Bone marrow (tissue), 2 donors: ENCODE data around the gene ZNF408.
"Not testable (repeated sequence)": the region's sequence is repeated elsewhere in the genome, so short reads cannot be mapped to it uniquely, and the experiment has no call there.

ENCODE experiments used
- DNase-seq, 2 donors: peaks; one replicate each; lab custom pipeline; 2025; lab: John Stamatoyannopoulos, UW

Gene ZNF408

DNA sequence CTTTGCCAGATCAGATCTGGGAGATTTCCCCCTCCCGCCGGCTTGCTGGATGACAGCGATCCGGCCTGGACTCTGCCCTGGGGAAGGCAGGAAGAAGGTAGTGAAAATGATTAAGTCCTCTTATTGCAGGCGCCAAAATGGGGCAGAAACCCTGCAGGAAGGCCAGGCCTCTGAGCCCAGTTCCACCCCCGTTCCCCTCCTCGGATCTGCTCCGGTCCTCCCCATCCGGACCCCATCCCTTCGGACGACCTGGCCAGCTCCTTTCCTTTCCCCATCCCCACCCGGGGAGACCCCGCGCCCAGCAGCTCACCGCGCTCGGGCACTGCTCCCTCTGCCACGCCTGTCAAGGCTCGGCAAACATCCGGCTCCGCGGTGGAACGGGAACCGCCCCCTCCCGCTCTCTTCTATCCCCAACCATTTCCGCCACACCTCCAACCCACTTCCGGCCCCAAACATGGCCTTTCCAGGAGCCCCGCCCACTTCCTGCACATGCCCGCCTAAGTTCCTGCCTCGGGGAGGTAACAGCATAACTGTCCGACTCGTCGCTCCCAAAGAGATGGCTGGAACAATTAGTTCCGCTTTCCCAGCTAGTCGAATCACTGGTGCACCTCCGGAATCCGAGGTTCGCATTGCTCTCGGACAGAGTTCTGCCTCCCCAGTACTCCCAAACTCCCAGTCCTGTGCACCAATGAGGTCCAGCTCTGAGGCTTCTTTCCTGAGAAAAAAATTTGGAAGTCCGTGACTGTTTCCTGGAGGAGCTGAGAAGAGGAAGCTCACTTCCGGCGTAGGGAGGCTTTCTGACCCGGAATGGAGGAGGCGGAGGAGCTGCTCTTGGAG is at the start of gene ZNF408, which contains the start of gene ARHGAP1:
ZNF408 (plus strand) TSS at position 791 of the 837 bp plus-strand sequence; CDS start at position 808, 17 bp downstream.
ARHGAP1 (minus strand) TSS at position 379 of the 837 bp plus-strand sequence. CDS start 4,512 bp downstream, outside the sequence.
- peak; percentile 93 to 99 for DNase-seq

DNA sequence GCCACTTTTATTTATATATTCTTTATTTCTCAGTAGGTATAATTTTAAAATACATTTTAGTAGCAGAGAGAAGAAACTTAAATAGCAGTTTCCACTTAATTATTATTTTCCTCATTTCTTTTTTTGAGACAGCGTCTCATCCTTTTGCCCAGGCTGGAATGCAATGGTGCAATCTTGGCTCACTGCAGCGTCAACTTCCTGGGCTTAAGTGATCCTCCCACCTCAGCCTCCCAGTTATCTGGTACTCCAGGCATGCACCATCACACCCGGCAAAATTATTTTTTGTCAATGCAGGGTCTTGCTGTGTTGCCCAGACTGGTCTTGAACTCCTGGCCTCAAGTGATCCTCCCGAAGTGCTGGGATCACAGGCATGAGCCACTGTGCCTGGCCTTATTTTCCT is 45.2 kb upstream of the ZNF408 start:
- DNase-seq, result no peak

- no peak for DNase-seq
These were observed 43.6 kb upstream of the ZNF408 start for GRCh38 chr11:46657186-46657585.

DNA sequence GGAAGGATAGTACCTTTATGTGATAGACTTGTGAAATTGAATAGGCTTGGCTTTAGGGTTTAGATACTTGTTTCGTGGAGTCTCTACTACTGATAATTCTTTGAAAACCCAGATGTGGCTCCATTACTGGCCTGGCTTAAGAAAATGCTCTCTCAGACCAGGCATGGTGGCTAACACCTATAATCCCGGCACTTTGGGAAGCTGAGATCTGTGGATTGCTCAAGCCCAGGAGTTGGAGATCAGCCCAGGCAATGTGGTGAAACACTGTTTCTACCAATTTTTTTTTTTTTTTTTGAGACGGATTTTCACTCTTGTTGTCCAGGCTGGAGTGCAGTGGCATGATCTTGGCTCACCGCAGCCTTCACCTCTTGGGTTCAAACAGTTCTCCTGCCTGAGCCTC is 42.6 kb upstream of the ZNF408 start:
- no peak for DNase-seq

DNA sequence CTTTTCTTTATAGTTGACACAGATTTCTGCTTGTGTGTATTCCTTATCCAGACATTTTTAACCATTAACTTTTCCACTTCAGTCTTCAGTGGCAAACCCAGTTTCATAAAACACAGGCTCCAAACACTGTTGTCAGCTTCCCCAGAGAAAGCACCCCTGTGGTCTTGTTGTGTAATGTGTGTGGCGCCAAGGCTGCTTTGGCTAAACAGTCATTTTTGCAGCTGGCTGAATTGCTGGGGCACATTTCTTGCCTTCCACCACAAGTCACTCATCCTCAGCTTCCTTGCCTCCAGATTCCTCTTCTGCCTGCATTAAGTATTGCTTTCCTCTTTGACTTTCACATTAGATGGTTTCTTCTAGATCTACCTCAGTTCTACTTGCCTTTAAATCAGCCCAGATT is 40.9 kb upstream of the ZNF408 start:
- peak in 1 of 2 donors; percentile 38 for DNase-seq

DNA sequence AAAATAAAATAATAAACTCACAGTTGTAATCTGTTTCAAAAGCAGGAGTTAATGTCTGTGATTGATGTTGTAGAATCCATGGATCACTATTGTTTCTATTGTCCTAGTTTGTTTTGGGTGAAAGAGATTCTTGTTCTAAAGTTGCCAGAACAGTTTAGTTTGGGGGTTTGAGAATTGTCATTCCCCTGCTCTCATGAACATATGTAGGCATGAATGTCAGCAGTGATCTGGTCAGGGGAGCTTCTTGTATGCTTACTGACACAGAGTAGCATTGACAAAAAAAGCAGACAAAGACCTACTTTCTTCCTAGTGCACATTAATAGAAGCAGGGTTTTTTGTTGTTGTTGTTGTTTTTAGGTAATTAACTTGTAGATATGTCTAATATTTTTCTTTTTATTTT is 39.0 kb upstream of the ZNF408 start:
- DNase-seq, result no peak

DNA sequence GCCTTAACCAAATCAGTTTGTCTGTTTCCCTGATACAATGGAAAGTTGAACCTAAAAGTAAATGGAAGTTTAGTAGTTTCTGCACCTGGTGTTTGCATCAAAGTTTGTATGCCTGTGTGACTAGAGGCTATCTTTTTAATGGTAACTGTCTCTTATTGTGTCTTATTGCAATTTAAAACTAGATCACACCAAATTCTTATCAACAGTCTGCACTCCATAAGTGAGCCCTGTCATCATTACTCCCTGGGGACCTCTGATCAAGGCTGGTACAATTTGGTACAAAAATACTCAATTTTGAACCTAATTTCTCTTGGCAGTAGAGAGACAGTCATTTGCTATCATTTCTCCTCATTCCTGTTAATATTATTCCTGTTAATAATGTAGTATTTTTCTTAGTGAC is 38.5 kb upstream of the ZNF408 start:
- DNase-seq, result no peak

- no peak for DNase-seq
These were observed 37.4 kb upstream of the ZNF408 start for GRCh38 chr11:46663277-46663940.

DNA sequence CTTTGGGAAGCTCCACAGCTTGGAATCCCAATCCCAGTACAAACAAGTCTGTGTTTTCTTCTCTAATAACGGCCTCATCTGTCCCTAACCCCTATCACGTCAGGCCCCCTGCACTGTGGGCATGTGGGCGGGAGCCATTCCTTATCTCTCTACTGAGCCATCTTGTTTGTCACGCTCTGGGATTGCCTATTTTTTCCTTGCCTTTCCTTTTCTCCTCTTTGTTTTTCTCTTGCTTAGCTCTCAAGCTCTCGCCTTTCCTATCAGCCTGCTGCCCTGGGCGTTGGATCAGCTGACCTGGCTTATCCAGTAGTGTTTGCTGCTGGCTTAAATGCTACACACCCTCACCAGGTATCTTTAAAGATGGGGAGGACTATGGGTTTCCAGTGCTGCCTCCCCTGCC is 36.2 kb upstream of the ZNF408 start:
- no peak for DNase-seq

- no peak for DNase-seq
These were observed 35.5 kb upstream of the ZNF408 start for GRCh38 chr11:46665356-46665755.

DNA sequence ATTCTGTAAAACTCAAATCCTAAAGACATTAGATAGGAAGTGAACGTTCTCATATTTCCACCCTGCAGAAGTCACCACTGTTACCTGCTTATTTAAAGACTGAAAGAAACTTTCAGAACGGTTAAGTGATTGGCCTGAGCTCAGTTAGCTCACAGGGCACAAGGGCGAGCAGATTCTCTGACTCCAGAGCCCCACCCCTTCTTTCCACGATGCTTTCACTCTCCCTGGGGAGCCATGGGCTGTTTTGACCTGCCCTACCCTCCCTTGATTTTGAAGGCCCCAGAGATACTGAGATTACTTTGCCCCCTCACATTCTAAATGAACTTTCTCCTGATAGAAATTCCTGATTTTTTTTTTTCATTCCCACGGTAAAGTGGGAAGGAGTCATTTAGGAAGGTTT is 34.3 kb upstream of the ZNF408 start:
- no peak for DNase-seq

GRCh38 chr11:46667043-46667481 is 33.8 kb upstream of the ZNF408 start:
- DNase-seq, result no peak

DNA sequence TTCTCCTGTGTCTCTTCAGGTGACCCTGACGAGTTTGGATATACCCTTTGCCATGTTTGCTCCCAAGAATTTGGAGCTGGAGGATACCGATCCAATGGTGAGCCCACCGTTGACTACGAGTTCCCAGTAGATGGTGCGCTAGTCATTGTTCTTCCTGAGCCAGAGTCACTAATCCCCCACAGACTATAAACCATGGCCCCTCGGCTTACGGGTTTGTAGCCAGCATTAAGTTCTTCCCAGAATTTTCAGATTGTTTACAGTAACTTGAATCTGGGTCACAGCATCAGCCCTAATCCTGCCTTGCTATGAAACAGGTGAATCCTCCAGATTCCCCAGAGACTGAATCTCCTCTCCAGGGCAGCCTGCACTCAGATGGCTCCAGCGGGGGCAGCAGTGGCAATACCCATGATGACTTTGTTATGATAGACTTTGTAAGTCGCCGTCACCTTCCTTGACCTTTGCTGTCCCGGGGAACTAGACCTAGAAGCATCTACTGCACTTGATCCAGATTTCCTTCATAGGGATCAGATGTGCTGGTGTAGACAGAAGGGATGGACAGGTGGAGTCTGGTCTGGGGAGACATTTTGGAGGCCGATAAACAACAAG is 32.2 kb upstream of the ZNF408 start:
- DNase-seq, result no peak

DNA sequence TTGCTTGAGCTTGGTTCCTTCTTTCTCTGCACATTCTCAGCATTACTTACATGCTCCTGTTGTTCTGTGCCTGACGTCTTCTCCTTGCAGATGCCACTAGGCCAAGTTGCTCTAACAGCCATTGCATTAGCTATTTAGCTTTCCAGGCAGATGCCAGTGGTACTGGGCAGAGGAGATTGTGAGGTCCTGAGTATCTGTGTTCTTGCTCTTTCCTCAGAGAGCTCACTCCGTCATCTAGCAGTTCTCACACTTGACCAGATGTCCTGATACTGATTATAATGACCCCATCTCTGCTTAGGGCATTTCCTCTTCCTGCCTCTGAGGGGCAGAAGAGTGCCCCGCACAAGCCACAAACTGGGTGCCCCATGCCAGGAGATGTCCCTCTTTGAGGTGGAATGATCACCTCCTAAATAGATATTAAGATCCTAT is 31.1 kb upstream of the ZNF408 start:
- no peak for DNase-seq

- not testable (repeated sequence) for DNase-seq
These were observed 30.3 kb upstream of the ZNF408 start for GRCh38 chr11:46670521-46670920.

DNA sequence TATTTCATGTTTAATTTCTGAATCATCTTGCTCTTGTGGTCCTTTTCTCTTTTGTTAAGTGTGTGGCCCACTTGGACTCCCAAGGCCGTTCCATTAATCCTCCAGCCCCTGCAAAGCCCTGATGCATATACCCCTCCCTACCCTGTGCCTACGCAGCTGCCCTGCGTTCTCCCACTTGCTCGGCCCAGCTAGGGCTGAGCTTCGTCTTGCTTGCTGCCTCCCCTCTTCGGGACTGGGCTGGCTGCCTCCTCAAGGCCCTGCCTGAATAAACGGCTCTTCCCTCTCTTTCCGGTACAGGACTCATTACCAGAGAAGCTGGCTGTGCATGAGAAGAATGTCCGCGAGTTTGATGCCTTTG is 28.9 kb upstream of the ZNF408 start:
- no peak for DNase-seq

- DNase-seq, result no peak
These were observed 28.4 kb upstream of the ZNF408 start for GRCh38 chr11:46672381-46672839.

GRCh38 chr11:46673713-46674462 is 26.9 kb upstream of the ZNF408 start:
- DNase-seq, result no peak

DNA sequence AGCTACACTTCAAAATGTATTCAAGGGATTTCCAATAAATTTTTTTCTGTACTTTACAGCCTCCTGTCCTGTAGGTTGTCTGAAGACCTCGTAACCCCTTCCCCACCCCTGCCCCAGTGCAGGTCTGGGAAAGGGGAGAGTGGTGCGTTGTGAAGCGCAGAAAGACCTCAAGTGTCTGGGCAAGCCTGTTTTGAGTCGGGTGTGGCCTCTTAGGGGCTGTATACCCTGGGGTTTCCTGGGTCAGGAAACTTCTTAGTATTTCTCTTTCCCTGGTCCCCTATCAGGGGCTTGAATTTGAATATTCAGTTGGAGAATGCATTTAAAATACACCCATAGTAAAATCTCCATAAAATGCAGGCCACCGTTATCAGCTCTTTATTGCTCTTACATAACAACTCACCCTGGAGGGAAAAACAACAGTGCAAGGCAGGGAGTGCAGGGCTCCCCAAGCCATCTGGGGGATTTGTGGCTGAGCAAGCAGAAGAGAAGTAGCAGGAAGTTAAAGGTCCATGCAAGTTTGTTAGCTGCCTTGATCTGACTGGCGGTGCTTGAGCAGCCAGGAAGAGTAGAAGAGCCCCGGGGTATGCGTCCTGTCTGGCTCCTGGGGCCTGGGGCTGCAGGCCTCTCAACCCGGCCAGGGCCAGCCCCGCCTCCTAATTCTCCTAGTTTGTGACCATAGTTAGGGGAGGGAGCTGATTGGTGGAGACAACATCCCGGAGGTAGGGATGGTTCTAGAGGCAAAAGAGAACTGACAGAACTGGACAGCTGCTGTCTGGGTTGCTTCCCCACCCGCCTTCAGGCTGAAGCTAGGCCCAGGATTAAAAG is 26.2 kb upstream of the ZNF408 start:
- DNase-seq, result peak in 1 of 2 donors; percentile 26

DNA sequence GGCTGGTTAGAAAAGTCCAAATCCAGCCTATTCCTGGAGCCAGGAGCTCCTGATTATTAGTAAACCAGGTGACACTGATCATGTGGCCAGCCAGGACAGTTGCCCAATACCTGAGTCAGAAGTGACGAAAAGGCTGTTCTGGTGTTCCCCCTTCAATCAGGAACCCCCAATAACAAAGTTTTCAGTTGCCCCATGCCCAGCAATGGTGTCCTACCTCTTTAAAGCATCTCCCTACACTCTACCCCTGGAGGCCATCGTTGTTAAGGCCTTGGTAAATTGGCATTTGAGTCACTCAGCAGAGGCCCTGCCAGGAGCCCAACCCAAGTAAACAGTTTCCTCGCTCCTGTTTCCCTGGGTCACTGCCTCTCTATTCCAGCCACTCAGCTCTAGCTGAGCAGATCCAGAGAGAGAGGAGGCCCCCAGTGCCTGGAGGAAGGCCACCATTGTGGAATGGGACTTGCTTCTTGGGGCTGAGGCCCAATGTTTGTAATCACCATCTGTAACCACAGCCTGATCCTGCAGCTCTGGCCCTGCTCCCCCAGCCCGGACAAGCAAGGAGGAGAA is 25.5 kb upstream of the ZNF408 start:
- DNase-seq, result no peak

GRCh38 chr11:46675949-46676348 is 24.9 kb upstream of the ZNF408 start:
- no peak for DNase-seq
